SU-DHL-6 (cell line): ENCODE data around the gene FOXF1.

Source experiments
- H2AFZ ChIP-seq: fragments of 200-600 bp; sonication (generic); 2 replicates; pipeline ENCODE4 v1.6.1; 2014; ENCODE audit warnings: low read depth, mild to moderate bottlenecking, moderate library complexity, mixed read lengths, antibody characterized with exemption, low read length; ENCODE audit not compliant: severe bottlenecking
- H3F3A ChIP-seq: fragments of 200-600 bp; shearing (Covaris generic); 2 replicates; pipeline ENCODE4 v1.6.0; 2016; ENCODE audit warnings: antibody characterized with exemption, mild to moderate bottlenecking; ENCODE audit not compliant: insufficient read depth
- H3K27ac ChIP-seq: fragments of 200-600 bp; sonication (generic); 2 replicates; pipeline ENCODE4 v1.5.1; 2016; ENCODE audit warnings: low read depth, mild to moderate bottlenecking, low read length, moderate library complexity, mixed read lengths
- H3K27me3 ChIP-seq: fragments of 200-600 bp; sonication (generic), shearing (Covaris generic); 2 replicates; pipeline ENCODE4 v1.6.0; 2014; ENCODE audit warnings: mild to moderate bottlenecking, low read length
- H3K36me3 ChIP-seq: fragments of 200-600 bp; sonication (generic); 2 replicates; pipeline ENCODE4 v1.6.1; 2014; ENCODE audit warnings: mild to moderate bottlenecking, low read length, mixed read lengths
- H3K4me2 ChIP-seq: fragments of 300-600, 200-600 bp; shearing (Covaris generic), sonication (generic); 2 replicates; pipeline ENCODE4 v1.6.0; 2014; ENCODE audit warnings: low read length, low read depth, mild to moderate bottlenecking; ENCODE audit not compliant: poor library complexity, severe bottlenecking
- H3K4me3 ChIP-seq: fragments of 200-600 bp; sonication (generic); 2 replicates; pipeline ENCODE4 v1.5.1; 2014; ENCODE audit warnings: antibody characterized with exemption, low read length, mild to moderate bottlenecking, mixed read lengths; ENCODE audit not compliant: insufficient read depth, poor library complexity, severe bottlenecking
- H3K79me2 ChIP-seq: fragments of 200-600 bp; sonication (generic); 2 replicates; pipeline ENCODE4 v1.6.1; 2014; ENCODE audit warnings: mild to moderate bottlenecking, low read length, moderate library complexity; ENCODE audit not compliant: insufficient read depth
- H3K9ac ChIP-seq: fragments of 200-600 bp; sonication (generic); 2 replicates; pipeline ENCODE4 v1.7.0; 2014; ENCODE audit warnings: mild to moderate bottlenecking, low read length
- H3K9me2 ChIP-seq: fragments of 200-600 bp; sonication (generic); replicated peaks from 2 replicates; pipeline ENCODE4 v1.6.1; 2014; ENCODE audit warnings: low read length; ENCODE audit not compliant: insufficient read depth
- H3K9me3 ChIP-seq: fragments of 200-600 bp; sonication (generic); 2 replicates; pipeline ENCODE4 v1.6.1; 2014; ENCODE audit warnings: low read length, mixed read lengths; ENCODE audit not compliant: insufficient read depth
- H4K20me1 ChIP-seq: fragments of 200-600 bp; sonication (generic); 2 replicates; pipeline ENCODE4 v1.6.1; 2014; ENCODE audit warnings: low read depth, mild to moderate bottlenecking, antibody characterized with exemption, low read length, moderate library complexity, mixed read lengths
- CTCF ChIP-seq: fragments of 200-600 bp; sonication (generic); IDR thresholded peaks from one replicate; pipeline ENCODE4 v1.5.1; 2017; ENCODE audit warnings: antibody characterized with exemption, mild to moderate bottlenecking, low read length, moderate library complexity; ENCODE audit not compliant: insufficient read depth, poor library complexity, severe bottlenecking
- EZH2phosphoT487 ChIP-seq: fragments of 200-600 bp; sonication (generic), shearing (Covaris generic); conservative IDR thresholded peaks from 2 replicates; pipeline ENCODE4 v1.6.1; 2018; ENCODE audit warnings: mild to moderate bottlenecking, antibody characterized with exemption, low read length, moderate library complexity, mixed read lengths

Gene FOXF1

GRCh38 chr16:86467490-86467889 lies 42.8 kb upstream of the FOXF1 start:
- TF ChIP-seq CTCF (no peak), EZH2phosphoT487 (no peak)

GRCh38 chr16:86470964-86471363 lies 39.4 kb upstream of the FOXF1 start:
- H3K4me2 ChIP-seq = no peak overlapping the region
- H3K4me3 ChIP-seq = no peak overlapping the region
- no peaks in the 10 kb centered on the region for H3K9me3 ChIP-seq
- no peak overlapping the region for H3K9ac ChIP-seq
- no peak overlapping the region for H2AFZ ChIP-seq
- H3K9me2 ChIP-seq = no peaks in the 10 kb centered on the region
- H4K20me1 ChIP-seq = no peaks in the 10 kb centered on the region
- H3K36me3 ChIP-seq = no peaks in the 10 kb centered on the region
- H3F3A ChIP-seq = no peaks in the 10 kb centered on the region
- TF ChIP-seq CTCF = no peak
- no peak for TF ChIP-seq EZH2phosphoT487
- H3K79me2 ChIP-seq = no peaks in the 10 kb centered on the region
- no peaks in the 10 kb centered on the region for H3K27me3 ChIP-seq
- no peak overlapping the region for H3K27ac ChIP-seq

More at GRCh38 chr16:86467490-86467889, 42.8 kb upstream of the FOXF1 start:
- no peaks in the 10 kb centered on the region for H3F3A ChIP-seq
- no peak overlapping the region for H3K4me3 ChIP-seq
- no peak overlapping the region for H2AFZ ChIP-seq
- H3K9ac ChIP-seq = no peak overlapping the region
- no peaks in the 10 kb centered on the region for H3K36me3 ChIP-seq
- peaks cover 6% of the 10 kb centered on the region; the same call in 1 of the 2 replicates for H3K9me3 ChIP-seq
- no peaks in the 10 kb centered on the region for H3K9me2 ChIP-seq
- H3K79me2 ChIP-seq = no peaks in the 10 kb centered on the region
- H3K4me2 ChIP-seq = no peak overlapping the region
- H4K20me1 ChIP-seq = no peaks in the 10 kb centered on the region
- H3K27ac ChIP-seq = no peak overlapping the region
- no peaks in the 10 kb centered on the region for H3K27me3 ChIP-seq

GRCh38 chr16:86471896-86472295 lies 38.4 kb upstream of the FOXF1 start:
- H3K9me2 ChIP-seq = no peaks in the 10 kb centered on the region
- no peaks in the 10 kb centered on the region for H3K9me3 ChIP-seq

More at GRCh38 chr16:86471896-86472295, 38.4 kb upstream of the FOXF1 start:
- no peak for TF ChIP-seq EZH2phosphoT487
- TF ChIP-seq CTCF = no peak
- no peaks in the 10 kb centered on the region for H3K79me2 ChIP-seq
- H2AFZ ChIP-seq = no peak overlapping the region
- no peak overlapping the region for H3K27ac ChIP-seq
- H3K4me3 ChIP-seq = no peak overlapping the region
- no peak overlapping the region for H3K9ac ChIP-seq
- no peaks in the 10 kb centered on the region for H3K36me3 ChIP-seq
- H3K27me3 ChIP-seq = no peaks in the 10 kb centered on the region
- H4K20me1 ChIP-seq = no peaks in the 10 kb centered on the region
- H3K4me2 ChIP-seq = no peak overlapping the region
- no peaks in the 10 kb centered on the region for H3F3A ChIP-seq
